Placental pericyte (primary cell): ENCODE measurements around the gene POLK. TPM values are rescaled to one million over a fixed set of nuclear protein-coding genes. Genes with fewer than 3 reads are reported as not detected.

ENCODE experiments used
- small RNA-seq: library from RNA; depleted of rRNA; stranded (forward); fragments of <200 nt; gene quantifications from one replicate; pipeline ENCODE3, GENCODE V24; 2012; ENCODE audit warnings: low replicate concordance
- total RNA-seq: library from RNA; depleted of rRNA; stranded (reverse); fragments of >200 nt; gene quantifications from 2 replicates; pipeline ENCODE4 v1.2.3, GENCODE V29; 2012

POLK gene
- total RNA-seq: 32.0 and 44.4 TPM in 2 replicates

DNA sequence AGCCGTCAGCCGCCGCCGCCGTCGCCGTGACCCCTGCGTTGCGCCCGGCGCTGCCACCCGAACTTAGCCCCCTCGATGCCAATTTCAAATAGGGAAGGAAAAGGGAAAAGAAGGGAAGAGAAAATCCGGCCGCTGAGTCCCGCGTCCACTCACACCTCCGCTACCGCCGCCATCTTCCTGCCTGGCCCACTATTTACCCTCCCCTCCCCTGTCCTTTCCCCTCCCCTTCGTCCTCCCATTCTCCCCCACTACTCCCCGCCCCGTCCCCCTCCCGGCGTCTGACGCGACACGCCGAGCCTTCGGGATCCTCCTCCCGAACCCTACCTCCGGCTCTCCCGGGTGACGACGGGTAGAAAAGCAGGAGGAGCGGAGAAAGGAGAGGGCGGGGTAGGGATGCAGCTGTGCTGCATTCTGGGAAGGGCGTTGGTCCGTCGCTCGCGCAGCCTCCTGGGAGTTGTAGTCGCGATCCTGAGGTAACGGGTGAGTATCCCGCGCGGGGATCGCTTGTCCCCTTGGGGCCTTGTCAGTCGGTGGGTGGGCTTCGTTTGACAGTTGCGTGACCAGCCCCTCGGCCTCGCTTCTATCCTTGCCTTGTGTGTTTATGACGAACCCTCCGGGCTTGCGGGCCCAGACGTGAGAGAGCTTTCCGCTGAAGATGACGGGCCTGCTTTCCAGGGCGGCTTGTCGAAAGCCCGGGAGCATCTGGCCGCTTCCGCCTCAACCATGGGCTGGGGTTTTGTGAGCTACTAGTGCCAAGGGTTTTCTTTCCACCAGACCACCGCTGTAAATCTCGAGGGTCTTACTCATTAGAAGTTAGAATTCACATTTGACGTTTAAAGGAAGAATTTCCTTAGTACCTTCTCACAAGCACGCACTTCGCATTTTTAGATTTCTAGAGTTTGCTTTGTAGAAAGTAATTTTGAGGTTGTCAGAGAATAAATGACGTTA lies at the start of gene POLK, which contains the start of gene CERT1:
Gene POLK (plus strand): TSS at position 457 of the 948 bp plus-strand sequence.
Gene CERT1 (minus strand): TSS at position 195 of the 948 bp plus-strand sequence. CDS start 422 bp downstream, outside the sequence.

DNA sequence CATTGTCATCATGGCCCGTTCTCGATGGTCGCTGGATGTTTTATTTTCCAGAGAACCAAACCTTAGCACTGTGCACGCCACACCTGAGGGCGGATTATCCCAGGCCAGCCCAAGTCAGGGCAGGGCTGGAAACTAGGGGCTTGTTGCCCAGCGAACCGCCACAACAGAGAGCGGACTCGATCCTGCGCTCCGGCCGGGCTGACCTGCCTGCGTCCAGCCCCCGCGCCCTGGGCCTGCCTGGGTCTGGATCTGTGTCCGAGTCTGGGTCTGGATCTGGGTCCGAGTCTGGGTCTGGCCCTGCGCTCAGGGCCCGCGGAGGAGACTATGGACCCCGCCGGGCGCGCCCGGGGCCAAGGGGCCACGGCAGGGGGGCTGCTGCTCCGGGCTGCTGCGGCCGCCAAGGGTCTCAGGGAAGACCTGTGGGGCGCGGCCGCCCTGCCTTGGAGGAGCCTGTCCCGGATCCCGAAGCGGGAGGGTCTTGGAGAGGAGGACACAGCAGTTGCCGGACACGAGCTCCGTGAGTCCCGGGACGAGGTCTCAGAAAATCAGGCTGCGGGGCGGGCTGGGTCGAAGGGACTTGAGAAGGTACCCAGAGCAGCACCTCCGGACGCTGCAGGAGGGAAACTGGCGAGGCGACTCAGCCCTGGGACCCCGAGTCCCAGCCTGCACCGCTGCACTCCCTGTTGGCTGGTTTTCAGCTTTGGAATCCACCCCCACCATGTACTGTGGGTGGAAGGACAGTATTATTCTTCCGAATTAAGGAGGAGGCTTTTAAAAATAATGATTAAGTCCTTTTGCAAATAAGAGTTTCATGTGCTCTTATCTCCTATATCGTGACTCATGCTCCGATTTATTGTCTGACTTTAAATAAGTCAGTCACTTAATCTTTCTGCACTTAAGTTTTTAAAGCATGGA lies 99.9 kb downstream of the POLK start, which contains the start of gene ANKDD1B:
Gene ANKDD1B (plus strand): TSS at position 143 of the 915 bp plus-strand sequence. CDS start 182 bp downstream, at position 325.

Small RNA genes within 50 kb of the gene (small RNA-seq; reads per million reads assigned to genes)
- gene RNU7-175P: not detected

Other genes starting within 250 kb of the POLK start
- 102 and 187 TPM in 2 replicates for gene HMGCR, start 174.7 kb upstream of the POLK start, total RNA-seq
- 18.0 and 28.0 TPM in 2 replicates for gene CERT1, start 262 bp upstream of the POLK start, total RNA-seq
- gene ANKDD1B, start 99.6 kb downstream of the POLK start, total RNA-seq: 0.44 TPM in 1 of 2 replicates, not detected in the other
- 7.0 and 19.5 TPM in 2 replicates for gene POC5, start 205.5 kb downstream of the POLK start, total RNA-seq